RWPE2 (cell line): ENCODE results near the gene SLC24A3.
"Not testable (repeated sequence)": the region's sequence is repeated elsewhere in the genome, so short reads cannot be mapped to it uniquely, and the experiment has no call there.

Experiments used
- ATAC-seq: fragments of 200-7000 bp; cut with Tn5 transposase; 3 replicates; pipeline ENCODE4 v1.9.1; 2021; ENCODE audit warnings: low read depth
- DNase-seq: peaks from one replicate; pipeline ENCODE4 v3.0.0-alpha.2; 2020; ENCODE audit warnings: low spot score
- H3K27ac ChIP-seq: fragments of 450-650 bp; 2 replicates; pipeline ENCODE4 v1.5.1; 2017; ENCODE audit warnings: mild to moderate bottlenecking; ENCODE audit not compliant: poor library complexity, severe bottlenecking
- H3K27me3 ChIP-seq: fragments of 250-450 bp; sonication (Bioruptor Pico); 2 replicates; pipeline ENCODE4 v1.5.1; 2021; ENCODE audit warnings: mild to moderate bottlenecking, moderate library complexity; ENCODE audit not compliant: insufficient read depth, poor library complexity, severe bottlenecking
- H3K36me3 ChIP-seq: fragments of 250-450 bp; sonication (Bioruptor Pico); 2 replicates; pipeline ENCODE4 v1.5.1; 2020; ENCODE audit warnings: low read depth, mild to moderate bottlenecking, moderate library complexity
- H3K4me1 ChIP-seq: fragments of 250-450 bp; sonication (Bioruptor Pico); 2 replicates; pipeline ENCODE4 v1.5.1; 2021; ENCODE audit warnings: mild to moderate bottlenecking, moderate library complexity; ENCODE audit not compliant: insufficient read depth, poor library complexity, severe bottlenecking
- H3K4me3 ChIP-seq: fragments of 250-450 bp; sonication (Bioruptor Pico); 2 replicates; pipeline ENCODE4 v1.5.1; 2021; ENCODE audit warnings: mild to moderate bottlenecking, moderate library complexity; ENCODE audit not compliant: severe bottlenecking
- H3K9me3 ChIP-seq: fragments of 250-450 bp; sonication (Bioruptor Pico); 2 replicates; pipeline ENCODE4 v1.5.1; 2021; ENCODE audit warnings: mild to moderate bottlenecking, moderate library complexity; ENCODE audit not compliant: severe bottlenecking
- TF ChIP-seq, protein P1 (sequence below): fragments of 450-650 bp; IDR thresholded peaks from one replicate; pipeline ENCODE4 v1.5.1; 2017; ENCODE audit warnings: mild to moderate bottlenecking, moderate library complexity; ENCODE audit not compliant: poor library complexity, severe bottlenecking

Gene SLC24A3

DNA sequence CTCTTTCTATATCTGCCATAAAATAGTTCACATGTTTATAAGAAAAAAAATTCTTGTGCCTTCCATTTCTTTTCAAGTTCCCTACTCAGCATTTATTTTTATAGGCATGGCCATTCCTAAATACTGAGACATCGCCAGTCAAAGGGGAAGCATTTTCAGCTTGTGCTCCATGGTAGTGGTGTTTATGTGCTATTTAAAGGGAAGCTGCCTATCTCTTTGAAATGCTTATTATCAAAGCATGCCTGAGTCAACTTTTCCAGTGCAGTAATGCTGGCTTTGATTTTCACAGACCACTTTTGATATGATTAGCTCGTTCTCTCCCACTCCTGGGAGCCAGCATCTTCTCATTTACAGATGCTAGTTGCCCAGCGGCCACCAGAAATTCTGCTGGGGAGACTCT is 421.5 kb downstream of the SLC24A3 start:
- Histone ChIP-seq H3K4me3 (no peak overlapping the region), H3K27ac (no peak overlapping the region), H3K4me1 (no peaks in the 10 kb centered on the region), H3K9me3 (no peaks in the 10 kb centered on the region), H3K27me3 (no peaks in the 10 kb centered on the region), H3K36me3 (no peaks in the 10 kb centered on the region)
- ATAC-seq (no peak), DNase-seq (no peak)
- TF ChIP-seq, protein P1, sequence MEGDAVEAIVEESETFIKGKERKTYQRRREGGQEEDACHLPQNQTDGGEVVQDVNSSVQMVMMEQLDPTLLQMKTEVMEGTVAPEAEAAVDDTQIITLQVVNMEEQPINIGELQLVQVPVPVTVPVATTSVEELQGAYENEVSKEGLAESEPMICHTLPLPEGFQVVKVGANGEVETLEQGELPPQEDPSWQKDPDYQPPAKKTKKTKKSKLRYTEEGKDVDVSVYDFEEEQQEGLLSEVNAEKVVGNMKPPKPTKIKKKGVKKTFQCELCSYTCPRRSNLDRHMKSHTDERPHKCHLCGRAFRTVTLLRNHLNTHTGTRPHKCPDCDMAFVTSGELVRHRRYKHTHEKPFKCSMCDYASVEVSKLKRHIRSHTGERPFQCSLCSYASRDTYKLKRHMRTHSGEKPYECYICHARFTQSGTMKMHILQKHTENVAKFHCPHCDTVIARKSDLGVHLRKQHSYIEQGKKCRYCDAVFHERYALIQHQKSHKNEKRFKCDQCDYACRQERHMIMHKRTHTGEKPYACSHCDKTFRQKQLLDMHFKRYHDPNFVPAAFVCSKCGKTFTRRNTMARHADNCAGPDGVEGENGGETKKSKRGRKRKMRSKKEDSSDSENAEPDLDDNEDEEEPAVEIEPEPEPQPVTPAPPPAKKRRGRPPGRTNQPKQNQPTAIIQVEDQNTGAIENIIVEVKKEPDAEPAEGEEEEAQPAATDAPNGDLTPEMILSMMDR = no peak

DNA sequence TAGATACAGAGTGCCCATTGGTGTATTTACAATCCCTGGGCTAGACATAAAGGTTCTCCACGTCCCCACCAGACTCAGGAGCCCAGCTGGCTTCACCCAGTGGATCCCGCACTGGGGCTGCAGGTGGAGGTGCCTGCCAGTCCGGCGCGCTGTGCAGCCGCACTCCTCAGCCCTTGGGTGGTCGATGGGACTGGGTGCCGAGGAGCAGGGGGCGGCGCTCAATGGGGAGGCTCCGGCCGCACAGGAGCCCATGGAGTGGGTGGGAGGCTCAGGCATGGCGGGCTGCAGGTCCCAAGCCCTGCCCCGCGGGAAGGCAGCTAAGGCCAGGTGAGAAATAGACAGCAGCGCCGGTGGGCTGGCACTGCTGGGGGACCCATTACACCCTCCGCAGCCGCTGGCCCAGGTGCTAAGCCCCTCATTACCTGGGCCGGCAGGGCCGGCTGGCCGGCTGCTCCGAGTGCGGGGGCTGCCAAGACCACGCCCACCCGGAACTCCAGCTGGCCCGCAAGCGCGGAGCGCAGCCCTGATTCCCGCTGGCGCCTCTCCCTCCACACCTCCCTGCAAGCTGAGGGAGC is 427.1 kb downstream of the SLC24A3 start:
- not testable (repeated sequence) for H3K9me3 ChIP-seq, ATAC-seq, H3K4me3 ChIP-seq, H3K27ac ChIP-seq, H3K36me3 ChIP-seq, H3K27me3 ChIP-seq, DNase-seq, H3K4me1 ChIP-seq

DNA sequence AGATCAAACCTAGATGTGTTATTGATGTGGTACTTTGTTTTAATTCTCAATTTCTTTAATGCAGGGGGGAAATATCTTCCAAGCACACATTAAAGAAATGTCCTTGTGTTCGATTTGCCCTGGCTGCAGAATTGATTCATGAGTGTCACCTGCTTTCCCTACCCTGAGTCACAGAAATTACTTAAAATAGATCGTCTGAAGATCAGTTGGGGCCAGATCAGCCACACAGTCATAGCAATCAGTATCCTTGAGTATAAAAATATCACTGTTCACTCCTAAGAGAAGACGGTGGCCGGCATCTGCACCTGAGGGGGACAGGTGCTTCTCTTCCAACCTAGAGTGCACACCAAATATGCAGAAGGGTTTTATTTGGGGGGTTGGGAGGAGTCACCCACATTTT is 430.4 kb downstream of the SLC24A3 start:
- TF ChIP-seq, protein P1 = no peak
- DNase-seq (no peak), ATAC-seq (no peak)
- H3K27me3 ChIP-seq = peaks cover 4% of the 10 kb centered on the region
- H3K36me3 ChIP-seq = no peaks in the 10 kb centered on the region
- H3K4me1 ChIP-seq = no peaks in the 10 kb centered on the region
- H3K4me3 ChIP-seq = no peak overlapping the region
- H3K27ac ChIP-seq = no peak overlapping the region
- no peaks in the 10 kb centered on the region for H3K9me3 ChIP-seq

GRCh38 chr20:19644085-19644484 is 431.6 kb downstream of the SLC24A3 start:
- ATAC-seq = peak; percentile 49; the same call in 2 of the 3 replicates
- H3K4me3 ChIP-seq = no peak overlapping the region
- DNase-seq = no peak

DNA sequence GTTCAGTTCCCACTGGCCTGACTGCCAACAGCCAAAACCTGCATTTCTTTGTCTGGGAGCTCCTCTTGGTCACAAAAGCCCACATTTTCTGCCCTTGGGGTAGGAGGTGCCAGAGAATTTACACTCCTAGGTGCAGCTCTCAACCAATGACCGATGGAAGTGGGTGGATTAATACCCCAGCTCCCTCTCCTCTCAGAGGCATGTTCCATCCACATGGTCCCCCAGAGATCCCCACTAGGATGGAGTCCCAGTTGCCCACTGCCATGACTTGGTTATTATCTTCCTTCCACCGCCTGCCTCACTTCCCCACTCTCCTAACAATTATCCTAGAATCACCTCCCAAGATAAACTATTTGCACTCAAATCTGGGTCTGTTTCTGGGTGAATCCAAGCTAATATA is 434.5 kb downstream of the SLC24A3 start:
- H3K27ac ChIP-seq = no peak overlapping the region
- no peak for ATAC-seq

More at GRCh38 chr20:19644085-19644484, 431.6 kb downstream of the SLC24A3 start:
- Histone ChIP-seq H3K27me3 (peaks cover 4% of the 10 kb centered on the region), H3K4me1 (no peaks in the 10 kb centered on the region), H3K27ac (no peak overlapping the region), H3K9me3 (no peaks in the 10 kb centered on the region), H3K36me3 (no peaks in the 10 kb centered on the region)
- TF ChIP-seq, protein P1 = no peak

More for the DNA sequence above, 434.5 kb downstream of the SLC24A3 start:
- Histone ChIP-seq H3K4me3 (no peak overlapping the region), H3K27me3 (peaks cover 4% of the 10 kb centered on the region), H3K4me1 (no peaks in the 10 kb centered on the region), H3K9me3 (no peaks in the 10 kb centered on the region), H3K36me3 (no peaks in the 10 kb centered on the region)
- TF ChIP-seq, protein P1 = no peak
- no peak for DNase-seq
